ENCODE data around the gene ZNF850. TPM values are rescaled to one million over a fixed set of nuclear protein-coding genes. Genes with fewer than 3 reads are reported as not detected.
A peak's percentile ranks its signal among the peaks of the same experiment; 100 is the strongest.
"Not testable (repeated sequence)": the region's sequence is repeated elsewhere in the genome, so short reads cannot be mapped to it uniquely, and the experiment has no call there.

The ZNF850 gene
- total RNA-seq, 2 donors from 2014 or later = 2.4 to 13.2 TPM

DNA sequence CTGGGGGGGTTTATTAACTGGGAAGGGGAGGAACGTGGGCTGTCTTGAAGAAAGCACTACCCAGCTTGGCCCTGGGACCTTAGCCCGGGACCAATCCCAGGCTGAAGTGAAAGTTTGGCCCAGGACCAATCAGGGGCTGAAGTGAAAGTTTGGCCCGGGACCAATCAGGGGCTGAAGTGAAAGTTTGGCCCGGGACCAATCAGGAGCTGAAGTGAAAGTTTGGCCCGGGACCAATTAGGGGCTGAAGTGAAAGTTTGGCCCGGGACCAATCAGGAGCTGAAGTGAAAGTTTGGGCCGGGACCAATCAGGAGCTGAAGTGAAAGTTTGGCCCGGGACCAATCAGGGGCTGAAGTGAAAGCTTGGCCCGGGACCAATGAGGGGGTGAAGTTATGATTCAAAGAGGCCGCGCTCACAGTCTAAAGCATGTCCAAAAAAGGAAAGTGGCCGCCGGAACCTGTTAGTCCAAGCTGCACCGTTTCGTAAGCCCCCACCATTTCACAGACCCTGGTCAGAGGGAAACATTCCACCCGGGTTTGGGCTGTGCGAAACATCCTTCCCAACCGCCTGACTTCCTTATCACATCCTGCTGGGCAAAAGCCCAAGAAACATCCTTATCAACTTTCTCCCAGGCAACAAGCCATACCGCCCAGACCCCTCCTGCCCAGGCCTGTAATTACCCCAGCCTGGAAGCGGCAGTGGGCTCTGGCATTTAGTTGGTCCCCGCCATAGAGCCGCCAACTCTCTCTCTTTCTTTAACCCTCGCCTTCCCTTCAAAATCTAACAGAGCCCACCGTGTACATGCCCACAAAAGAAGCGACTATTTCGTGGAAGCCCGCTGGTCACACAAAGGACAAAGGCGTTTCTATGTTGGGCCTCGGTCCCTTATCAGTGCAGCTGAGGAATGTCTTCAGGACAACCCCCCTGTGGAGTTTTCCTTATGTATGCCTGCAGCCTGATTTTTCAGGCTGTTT is 1.1 kb downstream of the ZNF850 start:
- no peak for ATAC-seq (ENCODE audit: insufficient number of reproducible peaks, low FRiP score, low read depth)
- peaks cover 14% of the 10 kb centered on the region for H3K9me3 ChIP-seq
- peak; percentile 35 for DNase-seq (ENCODE audit: low spot score)
- H3K4me3 ChIP-seq = peak overlapping the region; percentile 83
- TF ChIP-seq, protein P1, sequence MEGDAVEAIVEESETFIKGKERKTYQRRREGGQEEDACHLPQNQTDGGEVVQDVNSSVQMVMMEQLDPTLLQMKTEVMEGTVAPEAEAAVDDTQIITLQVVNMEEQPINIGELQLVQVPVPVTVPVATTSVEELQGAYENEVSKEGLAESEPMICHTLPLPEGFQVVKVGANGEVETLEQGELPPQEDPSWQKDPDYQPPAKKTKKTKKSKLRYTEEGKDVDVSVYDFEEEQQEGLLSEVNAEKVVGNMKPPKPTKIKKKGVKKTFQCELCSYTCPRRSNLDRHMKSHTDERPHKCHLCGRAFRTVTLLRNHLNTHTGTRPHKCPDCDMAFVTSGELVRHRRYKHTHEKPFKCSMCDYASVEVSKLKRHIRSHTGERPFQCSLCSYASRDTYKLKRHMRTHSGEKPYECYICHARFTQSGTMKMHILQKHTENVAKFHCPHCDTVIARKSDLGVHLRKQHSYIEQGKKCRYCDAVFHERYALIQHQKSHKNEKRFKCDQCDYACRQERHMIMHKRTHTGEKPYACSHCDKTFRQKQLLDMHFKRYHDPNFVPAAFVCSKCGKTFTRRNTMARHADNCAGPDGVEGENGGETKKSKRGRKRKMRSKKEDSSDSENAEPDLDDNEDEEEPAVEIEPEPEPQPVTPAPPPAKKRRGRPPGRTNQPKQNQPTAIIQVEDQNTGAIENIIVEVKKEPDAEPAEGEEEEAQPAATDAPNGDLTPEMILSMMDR (IDR thresholded peaks at IDR 0.05) = no peak
- no peaks in the 10 kb centered on the region for H3K36me3 ChIP-seq
- no peaks in the 10 kb centered on the region for H3K27me3 ChIP-seq (replicated peaks; ENCODE audit: insufficient read depth)
- H3K27ac ChIP-seq = peak overlapping the region; percentile 63 to 79
- peaks cover 5 to 22% of the 10 kb centered on the region in 2 donors for H3K4me1 ChIP-seq (ENCODE audit: control insufficient read depth in 1 of 2, low read depth in 2 of 2)

DNA sequence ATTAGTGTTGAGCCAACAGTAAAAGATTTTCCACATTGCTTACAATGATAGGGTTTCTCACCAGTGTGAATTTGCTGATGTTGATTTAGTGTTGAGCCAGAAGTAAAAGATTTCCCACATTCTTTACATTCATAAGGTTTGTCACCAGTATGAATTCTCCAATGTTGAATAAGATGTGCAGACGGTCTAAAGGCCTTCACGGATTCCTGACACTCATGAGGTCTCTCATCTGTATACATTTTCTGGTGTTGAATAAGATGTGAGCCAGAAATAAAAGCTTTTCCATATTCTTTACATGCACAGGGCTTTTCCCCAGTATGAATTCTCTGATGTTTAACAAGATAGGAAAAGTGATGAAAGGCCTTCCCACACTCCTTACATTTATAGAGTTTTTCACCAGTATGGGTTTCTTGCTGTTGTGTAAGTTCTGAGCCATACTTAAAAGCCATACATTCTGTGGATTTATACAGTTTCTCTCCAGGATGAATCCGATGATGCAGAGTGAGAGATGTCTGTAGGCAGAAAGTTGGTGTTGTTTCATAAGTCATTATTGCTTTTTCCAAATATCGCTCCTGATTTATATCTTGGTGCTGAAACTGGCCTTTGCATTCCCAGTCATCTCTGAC is 22.4 kb downstream of the ZNF850 start:
- H3K9me3 ChIP-seq = peaks cover 99% of the 10 kb centered on the region
- no peaks in the 10 kb centered on the region for H3K4me1 ChIP-seq (ENCODE audit: control insufficient read depth in 1 of 2, low read depth in 2 of 2)
- peaks cover 77% of the 10 kb centered on the region for H3K36me3 ChIP-seq
- H3K4me3 ChIP-seq = peak overlapping the region; percentile 2
- no peaks in the 10 kb centered on the region for H3K27me3 ChIP-seq (replicated peaks; ENCODE audit: insufficient read depth)
- DNase-seq (ENCODE audit: low spot score) (no peak), ATAC-seq (ENCODE audit: insufficient number of reproducible peaks, low FRiP score, low read depth) (no peak)
- TF ChIP-seq, protein P1 (IDR thresholded peaks at IDR 0.05) = no peak
- H3K27ac ChIP-seq = no peak overlapping the region

DNA sequence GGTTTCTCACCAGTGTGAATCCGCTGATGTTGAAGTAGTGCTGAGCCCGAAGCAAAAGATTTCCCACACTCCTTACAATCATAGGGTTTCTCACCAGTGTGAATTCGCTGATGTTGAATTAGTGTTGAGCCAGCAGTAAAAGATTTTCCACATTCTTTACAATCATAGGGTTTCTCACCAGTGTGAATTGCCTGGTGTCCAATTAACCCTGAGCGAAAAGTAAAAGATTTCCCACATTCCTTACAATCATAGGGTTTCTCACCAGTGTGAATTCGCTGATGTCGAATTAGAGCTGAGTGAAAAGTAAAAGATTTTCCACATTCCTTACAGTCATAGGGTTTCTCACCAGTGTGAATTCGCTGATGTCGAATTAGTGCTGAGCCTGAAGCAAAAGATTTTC is 23.0 kb downstream of the ZNF850 start:
- Histone ChIP-seq H3K36me3 (peaks cover 71% of the 10 kb centered on the region), H3K4me3 (peak overlapping the region; percentile 2), H3K9me3 (peaks cover 99% of the 10 kb centered on the region)
- not testable (repeated sequence) for DNase-seq (ENCODE audit: low spot score); H3K4me1 ChIP-seq (ENCODE audit: control insufficient read depth in 1 of 2, low read depth in 2 of 2); ATAC-seq (ENCODE audit: insufficient number of reproducible peaks, low FRiP score, low read depth); H3K27me3 ChIP-seq (replicated peaks; ENCODE audit: insufficient read depth); H3K27ac ChIP-seq

DNA sequence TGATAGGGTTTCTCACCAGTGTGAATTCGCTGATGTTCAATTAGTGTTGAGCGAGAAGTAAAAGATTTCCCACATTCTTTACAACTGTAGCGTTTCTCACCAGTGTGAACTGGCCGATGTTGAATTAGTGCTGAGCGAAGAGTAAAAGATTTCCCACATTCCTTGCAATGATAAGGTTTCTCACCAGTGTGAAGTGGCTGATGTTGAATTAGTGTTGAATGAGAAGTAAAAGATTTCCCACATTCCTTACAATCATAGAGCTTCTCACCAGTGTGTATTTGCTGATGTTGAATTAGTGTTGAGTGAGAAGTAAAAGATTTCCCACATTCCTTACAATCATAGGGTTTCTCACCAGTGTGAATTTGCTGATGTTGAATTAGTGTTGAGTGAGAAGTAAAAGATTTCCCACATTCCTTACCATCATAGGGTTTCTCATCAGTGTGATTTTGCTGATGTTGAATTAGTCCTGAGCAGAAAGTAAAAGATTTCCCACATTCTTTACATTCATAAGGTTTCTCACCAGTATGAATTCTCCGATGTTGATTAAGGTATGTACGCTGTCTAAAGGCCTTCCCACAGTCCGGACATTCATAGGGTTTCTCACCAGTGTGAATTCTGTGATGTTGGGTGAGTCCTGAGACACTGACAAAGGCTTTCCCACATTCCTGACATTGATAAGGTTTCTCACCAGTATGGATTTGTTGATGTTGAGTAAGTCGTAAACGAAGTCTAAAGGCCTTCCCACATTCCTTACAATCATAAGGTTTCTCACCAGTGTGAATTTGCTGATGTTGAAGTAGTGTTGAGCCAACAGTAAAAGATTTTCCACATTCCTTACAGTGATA is 24.0 kb downstream of the ZNF850 start:
- Histone ChIP-seq H3K4me3 (no peak overlapping the region), H3K4me1 (ENCODE audit: control insufficient read depth in 1 of 2, low read depth in 2 of 2) (no peaks in the 10 kb centered on the region)

DNA sequence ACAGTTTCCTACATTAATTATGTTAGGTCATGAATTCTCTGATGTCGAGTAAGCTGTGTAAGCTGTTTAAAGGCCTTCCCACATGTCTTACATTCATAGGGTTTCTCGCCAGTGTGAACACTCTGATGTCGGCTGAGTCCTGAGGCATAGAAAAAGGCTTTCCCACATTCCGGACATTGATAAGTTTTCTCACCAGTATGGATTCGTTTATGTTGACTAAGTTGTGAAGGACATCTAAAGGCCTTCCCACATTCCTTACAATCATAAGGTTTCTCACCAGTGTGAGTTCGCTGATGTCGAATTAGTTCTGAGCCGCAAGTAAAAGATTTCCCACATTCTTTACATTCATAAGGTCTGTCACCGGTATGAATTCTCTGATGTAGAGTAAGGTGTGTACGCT is 24.9 kb downstream of the ZNF850 start:
- Histone ChIP-seq H3K36me3 (peaks cover 75% of the 10 kb centered on the region), H3K9me3 (peaks cover 100% of the 10 kb centered on the region), H3K27me3 (replicated peaks; ENCODE audit: insufficient read depth) (no peaks in the 10 kb centered on the region), H3K4me3 (no peak overlapping the region), H3K4me1 (ENCODE audit: control insufficient read depth in 1 of 2, low read depth in 2 of 2) (no peaks in the 10 kb centered on the region), H3K27ac (no peak overlapping the region)
- DNase-seq (ENCODE audit: low spot score) (no peak), ATAC-seq (ENCODE audit: insufficient number of reproducible peaks, low FRiP score, low read depth) (no peak)
- TF ChIP-seq, protein P1 (IDR thresholded peaks at IDR 0.05) = no peak

More for the DNA sequence above, 24.0 kb downstream of the ZNF850 start:
- Histone ChIP-seq H3K36me3 (peaks cover 72% of the 10 kb centered on the region), H3K9me3 (peaks cover 99% of the 10 kb centered on the region), H3K27ac (no peak overlapping the region), H3K27me3 (replicated peaks; ENCODE audit: insufficient read depth) (no peaks in the 10 kb centered on the region)
- TF ChIP-seq, protein P1 (IDR thresholded peaks at IDR 0.05) = no peak
- DNase-seq (ENCODE audit: low spot score) = no peak
- ATAC-seq (ENCODE audit: insufficient number of reproducible peaks, low FRiP score, low read depth) = no peak

Data from thoracic aorta (tissue), 2 donors.